Measurements from ENCODE around the gene ATP7B.

ATP7B gene

GRCh38 chr13:51894239-51894638 is 117.0 kb downstream of the ATP7B start:
- no peak for DNase-seq (ENCODE audit: low read depth)

GRCh38 chr13:51892657-51893056 is 118.6 kb downstream of the ATP7B start:
- DNase-seq (ENCODE audit: low read depth) = no peak

GRCh38 chr13:51887468-51887867 is 123.8 kb downstream of the ATP7B start:
- no peak for DNase-seq (ENCODE audit: low read depth)

DNA sequence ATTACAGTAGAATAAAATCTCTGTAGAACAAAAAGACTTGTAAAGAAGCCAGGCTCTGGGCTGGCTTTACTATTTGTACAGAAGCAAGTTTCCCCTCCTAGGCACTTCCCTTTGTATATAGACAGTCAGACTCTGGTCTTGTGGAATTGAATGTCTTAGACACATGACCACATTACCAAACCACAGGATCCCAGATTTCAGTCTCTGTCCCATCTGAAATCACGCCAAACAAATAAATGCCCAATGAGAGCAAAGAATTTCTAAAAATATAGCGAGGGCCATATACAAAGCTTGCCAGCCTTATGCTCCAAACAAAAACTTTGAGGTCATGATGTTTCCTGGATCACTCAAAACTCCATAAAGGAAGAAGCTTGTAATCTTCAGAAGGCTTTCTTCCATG is 125.6 kb downstream of the ATP7B start:
- no peak for DNase-seq (ENCODE audit: low read depth)

DNA sequence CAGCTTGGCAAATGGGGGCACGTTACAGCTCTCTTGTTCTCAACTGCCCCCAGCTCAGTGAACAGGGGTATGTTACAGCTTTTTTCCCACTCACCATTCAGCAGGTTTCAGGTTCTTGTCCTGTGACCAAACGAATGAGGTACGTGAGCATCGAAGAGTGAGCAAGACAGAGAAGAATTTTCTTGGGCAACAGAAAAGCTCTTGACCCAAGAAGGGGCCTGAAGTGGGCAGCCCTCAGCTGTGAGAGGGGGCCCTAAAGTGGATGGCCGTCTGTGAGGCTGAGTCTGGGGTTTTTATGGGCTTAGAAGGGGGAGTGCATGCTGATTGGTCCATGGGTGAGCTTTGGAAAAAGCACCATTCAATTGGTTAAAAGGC is 128.0 kb downstream of the ATP7B start:
- no peak for DNase-seq (ENCODE audit: low read depth)

Measured in stromal cell of bone marrow (primary cell).